Ovary (tissue), 3 donors: Measurements from ENCODE around the gene ANGPTL2.

ENCODE experiments used
- POLR2A ChIP-seq: fragments of 450-650 bp; IDR thresholded peaks from one replicate; pipeline ENCODE4 v1.6.1; 2017; ENCODE audit warnings: antibody characterized with exemption, mild to moderate bottlenecking, moderate library complexity
- TF ChIP-seq, protein P1 (sequence below), 3 donors: fragments of 450-650 bp in 2 of 3; fragments of 200-600 bp in 1 of 3; IDR thresholded peaks; one replicate each; pipeline versions ENCODE4 v1.5.1 to v1.8.0; 2016 to 2022; ENCODE audit warnings: antibody characterized with exemption in 3 of 3, mild to moderate bottlenecking in 1 of 3
- donor health status: DM: no; HTN: no; CAD: no.

- TF ChIP-seq POLR2A = no peak
- TF ChIP-seq, protein P1, sequence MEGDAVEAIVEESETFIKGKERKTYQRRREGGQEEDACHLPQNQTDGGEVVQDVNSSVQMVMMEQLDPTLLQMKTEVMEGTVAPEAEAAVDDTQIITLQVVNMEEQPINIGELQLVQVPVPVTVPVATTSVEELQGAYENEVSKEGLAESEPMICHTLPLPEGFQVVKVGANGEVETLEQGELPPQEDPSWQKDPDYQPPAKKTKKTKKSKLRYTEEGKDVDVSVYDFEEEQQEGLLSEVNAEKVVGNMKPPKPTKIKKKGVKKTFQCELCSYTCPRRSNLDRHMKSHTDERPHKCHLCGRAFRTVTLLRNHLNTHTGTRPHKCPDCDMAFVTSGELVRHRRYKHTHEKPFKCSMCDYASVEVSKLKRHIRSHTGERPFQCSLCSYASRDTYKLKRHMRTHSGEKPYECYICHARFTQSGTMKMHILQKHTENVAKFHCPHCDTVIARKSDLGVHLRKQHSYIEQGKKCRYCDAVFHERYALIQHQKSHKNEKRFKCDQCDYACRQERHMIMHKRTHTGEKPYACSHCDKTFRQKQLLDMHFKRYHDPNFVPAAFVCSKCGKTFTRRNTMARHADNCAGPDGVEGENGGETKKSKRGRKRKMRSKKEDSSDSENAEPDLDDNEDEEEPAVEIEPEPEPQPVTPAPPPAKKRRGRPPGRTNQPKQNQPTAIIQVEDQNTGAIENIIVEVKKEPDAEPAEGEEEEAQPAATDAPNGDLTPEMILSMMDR (IDR thresholded peaks at IDR 0.05) = no peak
These were observed 6.2 kb downstream of the ANGPTL2 start for GRCh38 chr9:127116088-127116726.
